H1 (cell line): ENCODE data around the gene CAPN11. TPM values are rescaled to one million over a fixed set of nuclear protein-coding genes. Genes with fewer than 3 reads are reported as not detected.

ENCODE experiments used
- BCL11A ChIP-seq, 2 experiments: IDR thresholded peaks; one replicate each; pipeline ENCODE4 v1.6.1; 2011; ENCODE audit warnings: low read depth in 2 of 2, low read length in 2 of 2, mild to moderate bottlenecking in 2 of 2
- CEBPB ChIP-seq: IDR thresholded peaks from 2 replicates; pipeline ENCODE4 v1.6.1; 2012; ENCODE audit warnings: low read depth, low read length
- JUND ChIP-seq: IDR thresholded peaks from 2 replicates; pipeline ENCODE4 v1.6.1; 2011; ENCODE audit warnings: mild to moderate bottlenecking, improper control_type of control experiment, low read length
- KDM1A ChIP-seq: fragments of 200-600, 300-600 bp; sonication (generic); IDR thresholded peaks from 2 replicates; pipeline ENCODE4 v1.7.1; 2016; ENCODE audit warnings: mild to moderate bottlenecking, low read length, borderline replicate concordance
- POU5F1 ChIP-seq: IDR thresholded peaks from 2 replicates; pipeline ENCODE4 v1.6.1; 2011; ENCODE audit warnings: low read depth, mild to moderate bottlenecking, low read length, moderate library complexity
- SIX5 ChIP-seq: IDR thresholded peaks from 2 replicates; pipeline ENCODE4 v1.6.1; 2011; ENCODE audit warnings: mild to moderate bottlenecking, low read depth, low read length
- TEAD4 ChIP-seq: IDR thresholded peaks from 2 replicates; pipeline ENCODE4 v1.6.1; 2012; ENCODE audit warnings: low read depth, low read length, inconsistent platforms, mixed read lengths
- polyA plus RNA-seq, 7 experiments: library from polyadenylated mRNA; depleted of rRNA in 3 of 7; stranded (reverse) in 5 of 7; unstranded in 2 of 7; fragments of >200 nt in 5 of 7; fragments of 200-250 nt in 2 of 7; gene quantifications; 1 replicate in 5 of 7; 2 replicates in 1 of 7; 4 replicates in 1 of 7; pipeline versions ENCODE4 v1.2.1 to v1.2.3, GENCODE V29; 2011 to 2013; ENCODE audit warnings: missing spikeins in 2 of 7, mixed read lengths in 2 of 7
- total RNA-seq: library from RNA; stranded (reverse); fragmentation: NEBNext Ultra II Directional; extraction: Animal tissue kit (Norgen Biotek cat#: 25700); gene quantifications from 2 replicates; pipeline ENCODE4 v1.2.1, GENCODE V29; 2021

CAPN11 gene
- total and polyA plus RNA-seq, 2 of the 8 experiments (the other 6 are each of a cell fraction or from before 2014, with no cell fraction given), result 0.95 to 0.97 TPM

DNA sequence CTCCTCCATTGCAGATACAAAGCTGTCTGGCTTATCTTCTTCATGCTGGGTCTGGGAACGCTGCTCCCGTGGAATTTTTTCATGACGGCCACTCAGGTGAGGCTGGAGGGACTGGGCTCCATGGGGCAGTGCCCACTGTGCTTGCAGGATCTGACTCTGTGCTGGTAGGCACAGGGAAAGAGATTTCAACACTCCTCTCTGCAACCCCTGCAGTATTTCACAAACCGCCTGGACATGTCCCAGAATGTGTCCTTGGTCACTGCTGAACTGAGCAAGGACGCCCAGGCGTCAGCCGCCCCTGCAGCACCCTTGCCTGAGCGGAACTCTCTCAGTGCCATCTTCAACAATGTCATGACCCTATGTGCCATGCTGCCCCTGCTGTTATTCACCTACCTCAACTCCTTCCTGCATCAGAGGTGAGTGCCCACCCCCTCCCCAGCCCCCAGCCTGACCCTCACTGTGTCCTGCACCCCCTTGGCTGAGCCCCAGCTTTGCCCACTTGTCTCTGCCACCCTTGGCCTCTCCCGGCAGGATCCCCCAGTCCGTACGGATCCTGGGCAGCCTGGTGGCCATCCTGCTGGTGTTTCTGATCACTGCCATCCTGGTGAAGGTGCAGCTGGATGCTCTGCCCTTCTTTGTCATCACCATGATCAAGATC lies 70.9 kb downstream of the CAPN11 start (continued):
- TF ChIP-seq POU5F1 (no peak), TEAD4 (no peak), JUND (no peak), SIX5 (no peak), KDM1A (no peak), BCL11A (IDR thresholded peaks at IDR 0.05; ENCODE audit: low read depth in 2 of 2, low read length in 2 of 2) (no peak), CEBPB (no peak)
